H1 (cell line): Measurements from ENCODE around the gene ZNF135. TPM values are rescaled to one million over a fixed set of nuclear protein-coding genes. Genes with fewer than 3 reads are reported as not detected.

Source experiments
- CTCF ChIA-PET: fragments of 300-600 bp; sonication (Branson Sonifier 250); formaldehyde crosslinking; loops from one replicate; lab custom pipeline; 2021; ENCODE audit not compliant: partially characterized antibody; lab: Charles Lee
- POLR2A ChIA-PET: fragments of 300-600 bp; sonication (Branson Sonifier 250); formaldehyde crosslinking; loops from one replicate; lab custom pipeline; 2021; ENCODE audit warnings: inconsistent platforms; ENCODE audit not compliant: partially characterized antibody; lab: Charles Lee
- DNase-seq, 2 experiments: peaks; one replicate each; pipeline versions ENCODE4 v3.0.0 to v3.0.0-alpha.2; 2010 to 2022; ENCODE audit warnings: low spot score in 2 of 2, low read depth in 1 of 2, mixed read lengths in 1 of 2
- FAIRE-seq: peaks from 2 replicates; lab custom pipeline; 2011; peaks lifted over from hg19 to GRCh38; lab: Jason Lieb, UNC
- H2AFZ ChIP-seq: 2 replicates; pipeline ENCODE4 v1.8.1; 2012; ENCODE audit warnings: low read length, inconsistent platforms
- H2AK5ac ChIP-seq: 2 replicates; pipeline ENCODE4 v1.6.1; 2013; ENCODE audit warnings: low read depth, low read length
- H2BK120ac ChIP-seq: replicated peaks from 2 replicates; pipeline ENCODE3; 2013; ENCODE audit warnings: low read depth, low read length, inconsistent platforms
- H2BK12ac ChIP-seq: 2 replicates; pipeline ENCODE4 v1.6.1; 2013; ENCODE audit warnings: low read depth, low read length
- H2BK15ac ChIP-seq: 2 replicates; pipeline ENCODE4 v1.6.1; 2013; ENCODE audit warnings: low read length
- H2BK20ac ChIP-seq: 2 replicates; pipeline ENCODE4 v1.6.1; 2013; ENCODE audit warnings: low read length
- H2BK5ac ChIP-seq: 2 replicates; pipeline ENCODE4 v1.6.1; 2013; ENCODE audit warnings: low read depth, low read length
- H3K14ac ChIP-seq: 2 replicates; pipeline ENCODE4 v1.6.1; 2013; ENCODE audit warnings: inconsistent platforms; ENCODE audit not compliant: insufficient read length
- H3K18ac ChIP-seq: 2 replicates; pipeline ENCODE4 v1.6.1; 2013; ENCODE audit warnings: low read length; ENCODE audit errors: extremely low read depth
- H3K23ac ChIP-seq: 2 replicates; pipeline ENCODE4 v1.6.1; 2013; ENCODE audit warnings: inconsistent platforms; ENCODE audit not compliant: insufficient read length
- H3K23me2 ChIP-seq: 2 replicates; pipeline ENCODE4 v1.6.1; 2013; ENCODE audit warnings: low read depth, low read length
- H3K27ac ChIP-seq: 2 replicates; pipeline ENCODE4 v1.6.1; 2011; ENCODE audit warnings: low read depth, low read length, inconsistent platforms
- H3K27me3 ChIP-seq, 4 experiments: replicated peaks in 1 of 4; 1 replicate in 1 of 4; 2 replicates in 3 of 4; pipeline versions ENCODE4 v1.6.1 to v1.8.1; 2011 to 2013; ENCODE audit warnings: low read length in 3 of 4, mild to moderate bottlenecking in 3 of 4, inconsistent platforms in 2 of 4, mixed read lengths in 2 of 4, moderate library complexity in 1 of 4; ENCODE audit not compliant: control insufficient read depth in 3 of 4, insufficient read depth in 3 of 4; ENCODE audit errors: extremely low read depth in 1 of 4
- H3K36me3 ChIP-seq, 4 experiments: 2 replicates each; pipeline versions ENCODE4 v1.6.1 to v1.8.1; 2011 to 2013; ENCODE audit warnings: mild to moderate bottlenecking in 4 of 4, low read length in 3 of 4, moderate library complexity in 2 of 4, control low read depth in 1 of 4, inconsistent platforms in 1 of 4; ENCODE audit not compliant: insufficient read depth in 4 of 4, control insufficient read depth in 2 of 4
- H3K4ac ChIP-seq: replicated peaks from 2 replicates; pipeline ENCODE3; 2013; ENCODE audit warnings: low read length, low read depth, mixed read lengths, inconsistent platforms; ENCODE audit not compliant: insufficient read length
- H3K4me1 ChIP-seq, 4 experiments: replicated peaks in 1 of 4; 1 replicate in 1 of 4; 2 replicates in 3 of 4; pipeline versions ENCODE4 v1.6.1 to v1.8.1; 2011 to 2013; ENCODE audit warnings: low read length in 3 of 4, inconsistent platforms in 2 of 4, mixed read lengths in 1 of 4; ENCODE audit not compliant: insufficient read depth in 4 of 4, control insufficient read depth in 3 of 4
- H3K4me2 ChIP-seq, 2 experiments: 2 replicates each; pipeline versions ENCODE4 v1.6.1 to v1.8.1; 2011 to 2013; ENCODE audit warnings: low read depth in 2 of 2, low read length in 2 of 2, control low read depth in 1 of 2, inconsistent platforms in 1 of 2, mild to moderate bottlenecking in 1 of 2; ENCODE audit not compliant: insufficient read depth in 1 of 2
- H3K4me3 ChIP-seq, 4 experiments: fragments of 200-600, 300-600 bp in 1 of 4; sonication (generic), shearing (Covaris generic), sonication (Bioruptor Twin) in 1 of 4; 2 replicates each; pipeline versions ENCODE4 v1.5.1 to v1.8.1; 2011 to 2016; ENCODE audit warnings: low read length in 4 of 4, low read depth in 3 of 4, control low read depth in 2 of 4, inconsistent platforms in 2 of 4, mild to moderate bottlenecking in 2 of 4, mixed read lengths in 1 of 4, moderate library complexity in 1 of 4; ENCODE audit not compliant: insufficient read depth in 2 of 4; ENCODE audit errors: extremely low read depth in 1 of 4
- H3K56ac ChIP-seq: replicated peaks from 2 replicates; pipeline ENCODE3; 2013; ENCODE audit warnings: low read depth, mild to moderate bottlenecking, mixed read lengths, low read length, inconsistent platforms; ENCODE audit not compliant: insufficient read length
- H3K79me1 ChIP-seq: 2 replicates; pipeline ENCODE4 v1.6.1; 2013; ENCODE audit warnings: low read depth, low read length, control low read depth
- H3K79me2 ChIP-seq, 2 experiments: 2 replicates each; pipeline versions ENCODE4 v1.6.1 to v1.8.1; 2012 to 2013; ENCODE audit warnings: low read length in 2 of 2, mild to moderate bottlenecking in 2 of 2, inconsistent platforms in 1 of 2; ENCODE audit not compliant: insufficient read depth in 2 of 2, control insufficient read depth in 1 of 2
- H3K9ac ChIP-seq, 4 experiments: replicated peaks in 1 of 4; 1 replicate in 1 of 4; 2 replicates in 3 of 4; pipeline versions ENCODE4 v1.6.1 to v1.8.1; 2011 to 2013; ENCODE audit warnings: low read depth in 3 of 4, low read length in 3 of 4, control low read depth in 2 of 4, mild to moderate bottlenecking in 2 of 4, moderate library complexity in 2 of 4, inconsistent platforms in 1 of 4; ENCODE audit errors: extremely low read depth in 1 of 4
- H3K9me3 ChIP-seq, 2 experiments: 2 replicates each; pipeline versions ENCODE4 v1.6.1 to v1.8.1; 2012 to 2013; ENCODE audit warnings: mild to moderate bottlenecking in 2 of 2, moderate library complexity in 2 of 2, control low read depth in 1 of 2, inconsistent platforms in 1 of 2, low read depth in 1 of 2, low read length in 1 of 2, mixed read lengths in 1 of 2; ENCODE audit not compliant: insufficient read depth in 2 of 2
- H4K20me1 ChIP-seq, 2 experiments: replicated peaks in 1 of 2; 2 replicates each; pipeline versions ENCODE3 to v1.8.1; 2011 to 2013; ENCODE audit warnings: inconsistent platforms in 2 of 2, low read length in 2 of 2, mild to moderate bottlenecking in 1 of 2; ENCODE audit not compliant: insufficient read depth in 2 of 2, control insufficient read depth in 1 of 2
- H4K5ac ChIP-seq: 2 replicates; pipeline ENCODE4 v1.6.1; 2013; ENCODE audit warnings: low read length, low read depth, mixed read lengths, inconsistent platforms; ENCODE audit not compliant: insufficient read length
- H4K8ac ChIP-seq: 2 replicates; pipeline ENCODE4 v1.8.0; 2013; ENCODE audit warnings: mild to moderate bottlenecking, moderate library complexity, low read length, inconsistent platforms; ENCODE audit not compliant: insufficient read depth; ENCODE audit errors: extremely low read depth
- H4K91ac ChIP-seq: replicated peaks from 2 replicates; pipeline ENCODE3; 2013; ENCODE audit warnings: low read length, mixed read lengths, inconsistent platforms; ENCODE audit not compliant: insufficient read length
- CTBP2 ChIP-seq: IDR thresholded peaks from 2 replicates; pipeline ENCODE4 v1.7.0; 2011; ENCODE audit warnings: borderline replicate concordance, mild to moderate bottlenecking, moderate library complexity, mixed read lengths, low read length; ENCODE audit not compliant: insufficient read depth, insufficient read length
- SIX5 ChIP-seq: IDR thresholded peaks from 2 replicates; pipeline ENCODE4 v1.6.1; 2011; ENCODE audit warnings: mild to moderate bottlenecking, low read depth, low read length
- TAF7 ChIP-seq: optimal IDR thresholded peaks from 2 replicates; pipeline ENCODE3; 2011; ENCODE audit warnings: low read depth, mild to moderate bottlenecking, inconsistent platforms, low read length, moderate library complexity, borderline replicate concordance
- WGBS, 2 experiments: shearing (Covaris generic) in 1 of 2; methylation state at CpG; one replicate each; pipeline versions ENCODE4 v1.1.6 to v1.1.7; 2013 to 2015; ENCODE audit warnings: low lambda C conversion rate in 2 of 2, mixed read lengths in 2 of 2, inconsistent platforms in 1 of 2, low coverage in 1 of 2, missing lambda C conversion rate in 1 of 2; ENCODE audit not compliant: insufficient replicate concordance in 2 of 2, insufficient coverage in 1 of 2, insufficient read length in 1 of 2; ENCODE audit errors: extremely low coverage in 1 of 2, missing lambda C conversion rate in 1 of 2; 5-methylcytosine and 5-hydroxymethylcytosine counted together
- polyA plus RNA-seq, 7 experiments: library from polyadenylated mRNA; depleted of rRNA in 3 of 7; stranded (reverse) in 5 of 7; unstranded in 2 of 7; fragments of >200 nt in 5 of 7; fragments of 200-250 nt in 2 of 7; gene quantifications; 1 replicate in 5 of 7; 2 replicates in 1 of 7; 4 replicates in 1 of 7; pipeline versions ENCODE4 v1.2.1 to v1.2.3, GENCODE V29; 2011 to 2013; ENCODE audit warnings: missing spikeins in 2 of 7, mixed read lengths in 2 of 7
- total RNA-seq: library from RNA; stranded (reverse); fragmentation: NEBNext Ultra II Directional; extraction: Animal tissue kit (Norgen Biotek cat#: 25700); gene quantifications from 2 replicates; pipeline ENCODE4 v1.2.1, GENCODE V29; 2021

Gene ZNF135
- total and polyA plus RNA-seq, 2 of the 8 experiments (the other 6 are each of a cell fraction or from before 2014, with no cell fraction given): 5.2 to 7.9 TPM

GRCh38 chr19:58044886-58045285 is 14.2 kb upstream of the ZNF135 start:
- H3K14ac ChIP-seq: no peak overlapping the region
- no peak overlapping the region for H3K4me3 ChIP-seq
- no peak overlapping the region for H2AK5ac ChIP-seq
- no peak for DNase-seq
- no peak for FAIRE-seq
- no peak overlapping the region for H2BK15ac ChIP-seq
- no peaks in the 10 kb centered on the region for H3K36me3 ChIP-seq
- no peak overlapping the region for H3K23ac ChIP-seq
- POLR2A ChIA-PET: interaction anchor here (1.4 to 6.2 kb wide), 10 partner anchors 7 to 106 kb away, joined by 3 to 45 read pairs (median 6); partner anchors contain the start of genes ZNF135 and ZNF329
- H3K18ac ChIP-seq: no peak overlapping the region
- no peak overlapping the region for H2BK5ac ChIP-seq
- H3K4me1 ChIP-seq: peaks cover 0 to 3% (median 0%) of the 10 kb centered on the region in 4 experiments; a peak in 2 of 7 replicates
- WGBS, 2 experiments: 98% methylated on average over 25 of the region's 26 CpGs; no CpG with 5 or more reads in 1 of the 2 experiments
- no peak overlapping the region for H2BK12ac ChIP-seq
- no peaks in the 10 kb centered on the region; the same call in 1 of the 2 replicates for H3K23me2 ChIP-seq
- H3K9me3 ChIP-seq: peaks cover 29 to 51% of the 10 kb centered on the region in 2 experiments
- peaks cover 0 to 5% (median 4%) of the 10 kb centered on the region in 4 experiments; a peak in 4 of 7 replicates for H3K27me3 ChIP-seq
- peak overlapping the region; percentile 54 for H4K91ac ChIP-seq
- CTCF ChIA-PET: interaction anchor here (0.8 to 6.7 kb wide), 10 partner anchors 12 to 109 kb away, joined by 3 to 113 read pairs (median 9); partner anchors contain the start of gene ZNF135
- no peaks in the 10 kb centered on the region for H3K79me1 ChIP-seq
- H3K4me2 ChIP-seq: no peak overlapping the region
- H3K56ac ChIP-seq: no peak overlapping the region
- no peak overlapping the region for H2BK20ac ChIP-seq
- H3K9ac ChIP-seq: no peak overlapping the region
- no peak overlapping the region for H4K5ac ChIP-seq
- H4K8ac ChIP-seq: no peak overlapping the region
- TF ChIP-seq TAF7 (no peak), SIX5 (no peak), CTBP2 (no peak)
- TF ChIP-seq, all 59 proteins: peak for 0
- no peak overlapping the region for H2BK120ac ChIP-seq
- H2AFZ ChIP-seq: no peak overlapping the region
- H3K4ac ChIP-seq: no peak overlapping the region
- no peaks in the 10 kb centered on the region for H3K79me2 ChIP-seq
- H3K27ac ChIP-seq: no peak overlapping the region
- H4K20me1 ChIP-seq: no peaks in the 10 kb centered on the region
